Endodermal cell (in vitro differentiated cells): Measurements from ENCODE around the gene NPY. TPM values are rescaled to one million over a fixed set of nuclear protein-coding genes. Genes with fewer than 3 reads are reported as not detected.
A peak's percentile ranks its signal among the peaks of the same experiment; 100 is the strongest.

Source experiments
- DNase-seq: peaks from one replicate; pipeline ENCODE4 v3.0.0-alpha.2; 2017
- H3K27ac ChIP-seq: 2 replicates; pipeline ENCODE4 v1.5.1; 2013; ENCODE audit warnings: mild to moderate bottlenecking, low read depth, low read length, moderate library complexity
- H3K27me3 ChIP-seq: 2 replicates; pipeline ENCODE4 v1.6.1; 2013; ENCODE audit warnings: mild to moderate bottlenecking, low read length, moderate library complexity; ENCODE audit not compliant: insufficient read depth, control insufficient read depth, poor library complexity, severe bottlenecking
- H3K36me3 ChIP-seq: 2 replicates; pipeline ENCODE4 v1.7.0; 2013; ENCODE audit warnings: mild to moderate bottlenecking, low read length, moderate library complexity; ENCODE audit not compliant: control insufficient read depth, insufficient read depth
- H3K4me1 ChIP-seq: one replicate; pipeline ENCODE4 v1.7.0; 2013; ENCODE audit warnings: low read length; ENCODE audit not compliant: control insufficient read depth, insufficient read depth
- H3K4me3 ChIP-seq: 2 replicates; pipeline ENCODE4 v1.5.1; 2013; ENCODE audit warnings: mild to moderate bottlenecking, low read length, moderate library complexity
- H3K9ac ChIP-seq: 2 replicates; pipeline ENCODE4 v1.6.1; 2013; ENCODE audit warnings: mild to moderate bottlenecking, low read length, moderate library complexity; ENCODE audit not compliant: poor library complexity, severe bottlenecking; ENCODE audit errors: extremely low read depth
- H3K9me3 ChIP-seq: 2 replicates; pipeline ENCODE4 v1.6.1; 2013; ENCODE audit warnings: mild to moderate bottlenecking, low read length, moderate library complexity; ENCODE audit not compliant: control insufficient read depth
- H3K27ac Mint-ChIP-seq: 2 replicates; pipeline ENCODE4 v1.8.0; 2020; ENCODE audit warnings: mixed read lengths
- H3K27me3 Mint-ChIP-seq: 2 replicates; pipeline ENCODE4 v1.8.0; 2021; ENCODE audit warnings: mild to moderate bottlenecking, mixed read lengths; ENCODE audit not compliant: insufficient read depth
- H3K36me3 Mint-ChIP-seq: 2 replicates; pipeline ENCODE4 v1.8.0; 2020; ENCODE audit warnings: low read depth, mixed read lengths
- H3K4me1 Mint-ChIP-seq: 2 replicates; pipeline ENCODE4 v1.8.0; 2020; ENCODE audit warnings: mixed read lengths
- H3K4me3 Mint-ChIP-seq: 2 replicates; pipeline ENCODE4 v1.8.0; 2020; ENCODE audit warnings: mild to moderate bottlenecking, moderate library complexity, mixed read lengths
- H3K9me3 Mint-ChIP-seq: 2 replicates; pipeline ENCODE4 v1.8.0; 2020; ENCODE audit warnings: mild to moderate bottlenecking, mixed read lengths
- CTCF ChIP-seq: fragments of 200-600 bp; sonication (generic); conservative IDR thresholded peaks from 2 replicates; pipeline ENCODE4 v1.5.0; 2021; ENCODE audit warnings: antibody characterized with exemption, mild to moderate bottlenecking
- WGBS, 2 experiments: methylation state at CpG; one replicate each; pipeline versions ENCODE4 v1.1.5 to v1.1.7; 2013; ENCODE audit warnings: missing lambda C conversion rate in 2 of 2, mixed read lengths in 1 of 2; ENCODE audit not compliant: insufficient coverage in 1 of 2, insufficient read length in 1 of 2; 5-methylcytosine and 5-hydroxymethylcytosine counted together
- total RNA-seq, 2 donors: library from RNA; stranded (reverse); fragmentation: NEBNext Ultra II Directional in 1 of 2; extraction: Animal tissue kit (Norgen Biotek cat#: 25700) in 1 of 2; gene quantifications; 2 replicates in 1 of 2; 3 replicates in 1 of 2; pipeline ENCODE4 v1.2.1, GENCODE V29; 2021

Gene NPY
- total RNA-seq, 2 donors from 2014 or later, result not detected

- H3K27me3 ChIP-seq, result peaks cover 21% of the 10 kb centered on the region
- no peak overlapping the region for H3K27ac ChIP-seq
- no peak overlapping the region for H3K27ac Mint-ChIP-seq
- no peaks in the 10 kb centered on the region for H3K4me1 ChIP-seq
- H3K9me3 Mint-ChIP-seq, result peaks cover 13% of the 10 kb centered on the region
- H3K27me3 Mint-ChIP-seq, result peaks cover 55% of the 10 kb centered on the region
- H3K4me1 Mint-ChIP-seq, result peaks cover 10% of the 10 kb centered on the region
- no peak for DNase-seq
- H3K36me3 Mint-ChIP-seq, result no peaks in the 10 kb centered on the region
- TF ChIP-seq CTCF, result no peak
- H3K9ac ChIP-seq, result no peak overlapping the region
- no peaks in the 10 kb centered on the region for H3K36me3 ChIP-seq
- H3K4me3 Mint-ChIP-seq, result no peak overlapping the region
- H3K4me3 ChIP-seq, result peak overlapping the region; percentile 22
- peaks cover 12% of the 10 kb centered on the region for H3K9me3 ChIP-seq
Observed at GRCh38 chr7:24279512-24279911, 4.5 kb upstream of the NPY start.

DNA sequence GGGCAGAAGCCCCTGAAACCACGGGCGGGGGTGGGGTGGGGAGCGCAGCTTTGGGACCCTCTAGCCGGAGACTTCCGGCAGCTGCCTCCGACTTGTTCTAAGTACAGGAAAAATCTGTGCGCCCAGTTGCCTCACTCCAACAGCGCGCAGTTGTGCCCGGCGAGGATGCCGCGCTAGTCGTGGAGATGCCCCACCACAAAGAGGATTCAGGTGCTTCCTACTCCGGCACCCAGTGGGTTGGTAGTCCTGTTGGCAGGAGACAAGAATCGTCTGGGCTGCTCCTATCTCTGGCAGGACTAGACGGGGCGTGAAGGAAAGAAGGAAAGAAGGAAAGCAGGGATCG lies 465 bp upstream of the NPY start:
- no peaks in the 10 kb centered on the region for H3K36me3 Mint-ChIP-seq
- peak overlapping the region; percentile 55 for H3K4me3 Mint-ChIP-seq
- WGBS, 2 experiments, result 56 to 63% methylated on average over 6 to 19 of the region's 19 CpGs
- Histone ChIP-seq H3K36me3 (no peaks in the 10 kb centered on the region), H3K4me3 (no peak overlapping the region), H3K9me3 (peaks cover 9% of the 10 kb centered on the region), H3K27ac (no peak overlapping the region), H3K4me1 (no peaks in the 10 kb centered on the region), H3K9ac (no peak overlapping the region), H3K27me3 (peaks cover 58% of the 10 kb centered on the region)
- no peak for TF ChIP-seq CTCF
- peak; percentile 57 for DNase-seq
- H3K27me3 Mint-ChIP-seq, result peaks cover 58% of the 10 kb centered on the region
- peaks cover 15% of the 10 kb centered on the region for H3K4me1 Mint-ChIP-seq
- H3K27ac Mint-ChIP-seq, result no peak overlapping the region
- peaks cover 1% of the 10 kb centered on the region for H3K9me3 Mint-ChIP-seq

DNA sequence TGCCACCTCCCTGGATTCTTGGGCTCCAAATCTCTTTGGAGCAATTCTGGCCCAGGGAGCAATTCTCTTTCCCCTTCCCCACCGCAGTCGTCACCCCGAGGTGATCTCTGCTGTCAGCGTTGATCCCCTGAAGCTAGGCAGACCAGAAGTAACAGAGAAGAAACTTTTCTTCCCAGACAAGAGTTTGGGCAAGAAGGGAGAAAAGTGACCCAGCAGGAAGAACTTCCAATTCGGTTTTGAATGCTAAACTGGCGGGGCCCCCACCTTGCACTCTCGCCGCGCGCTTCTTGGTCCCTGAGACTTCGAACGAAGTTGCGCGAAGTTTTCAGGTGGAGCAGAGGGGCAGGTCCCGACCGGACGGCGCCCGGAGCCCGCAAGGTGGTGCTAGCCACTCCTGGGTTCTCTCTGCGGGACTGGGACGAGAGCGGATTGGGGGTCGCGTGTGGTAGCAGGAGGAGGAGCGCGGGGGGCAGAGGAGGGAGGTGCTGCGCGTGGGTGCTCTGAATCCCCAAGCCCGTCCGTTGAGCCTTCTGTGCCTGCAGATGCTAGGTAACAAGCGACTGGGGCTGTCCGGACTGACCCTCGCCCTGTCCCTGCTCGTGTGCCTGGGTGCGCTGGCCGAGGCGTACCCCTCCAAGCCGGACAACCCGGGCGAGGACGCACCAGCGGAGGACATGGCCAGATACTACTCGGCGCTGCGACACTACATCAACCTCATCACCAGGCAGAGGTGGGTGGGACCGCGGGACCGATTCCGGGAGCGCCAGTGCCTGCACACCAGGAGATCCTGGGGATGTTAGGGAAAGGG lies 913 bp downstream of the NPY start:
- H3K9ac ChIP-seq, result no peak overlapping the region
- TF ChIP-seq CTCF, result peak; percentile 62
- no peak overlapping the region for H3K27ac Mint-ChIP-seq
- H3K4me1 Mint-ChIP-seq, result peaks cover 15% of the 10 kb centered on the region
- H3K36me3 Mint-ChIP-seq, result no peaks in the 10 kb centered on the region
- H3K27ac ChIP-seq, result no peak overlapping the region
- no peaks in the 10 kb centered on the region for H3K4me1 ChIP-seq
- peaks cover 58% of the 10 kb centered on the region for H3K27me3 Mint-ChIP-seq
- H3K4me3 ChIP-seq, result peak overlapping the region; percentile 76
- H3K27me3 ChIP-seq, result peaks cover 58% of the 10 kb centered on the region
- DNase-seq, result peak; percentile 82
- no peaks in the 10 kb centered on the region for H3K36me3 ChIP-seq
- peak overlapping the region; percentile 55 for H3K4me3 Mint-ChIP-seq
- H3K9me3 Mint-ChIP-seq, result peaks cover 1% of the 10 kb centered on the region
- H3K9me3 ChIP-seq, result no peaks in the 10 kb centered on the region
- WGBS, 2 experiments, result 20 to 36% methylated on average over 22 to 51 of the region's 51 CpGs
